Measurements from ENCODE around the gene ROBO2. TPM values are rescaled to one million over a fixed set of nuclear protein-coding genes. Genes with fewer than 3 reads are reported as not detected.

Gene ROBO2
- total RNA-seq, 1 experiment from 2014 or later = 0.16 TPM

- Histone ChIP-seq H3K4me3 (ENCODE audit: low read depth, low read length) (no peak overlapping the region), H3K9me3 (no peaks in the 10 kb centered on the region), H3K36me3 (ENCODE audit: control insufficient read depth, insufficient read depth, low read length) (no peaks in the 10 kb centered on the region), H3K27me3 (replicated peaks; ENCODE audit: control insufficient read depth, insufficient read depth, low read length) (no peaks in the 10 kb centered on the region), H3K4me1 (no peaks in the 10 kb centered on the region)
- BruUV-seq (replicated peaks) = no TSS peak
- H3K4me1 Mint-ChIP-seq (ENCODE audit: low read depth, unreplicated experiment) = no peaks in the 10 kb centered on the region
- DNase-seq = no peak
- CTCF ChIA-PET = no interaction called here
- H3K27ac Mint-ChIP-seq (ENCODE audit: unreplicated experiment) = no peak overlapping the region
- no peak for TF ChIP-seq CTCF (IDR thresholded peaks at IDR 0.05; ENCODE audit: insufficient read depth in 1 of 2, low read depth in 1 of 2, low read length in 1 of 2, severe bottlenecking in 1 of 2, unreplicated experiment in 1 of 2)
- POLR2A ChIA-PET = no interaction called here
- no peak overlapping the region for H3K4me3 Mint-ChIP-seq (ENCODE audit: unreplicated experiment)
- H3K36me3 Mint-ChIP-seq (ENCODE audit: insufficient read depth, unreplicated experiment) = no peaks in the 10 kb centered on the region
- H3K9me3 Mint-ChIP-seq (ENCODE audit: unreplicated experiment) = no peaks in the 10 kb centered on the region
- intact Hi-C loops (cut with micrococcal nuclease; ENCODE audit: unreplicated experiment) = no loop called here
- H3K27me3 Mint-ChIP-seq (ENCODE audit: insufficient read depth, unreplicated experiment) = no peaks in the 10 kb centered on the region
These were observed 653.2 kb downstream of the ROBO2 start for GRCh38 chr3:77693147-77693546.

GRCh38 chr3:77699125-77699691, 659.3 kb downstream of the ROBO2 start:
- Mint-ChIP-seq H3K27me3 (ENCODE audit: insufficient read depth, unreplicated experiment) (no peaks in the 10 kb centered on the region), H3K4me3 (ENCODE audit: unreplicated experiment) (no peak overlapping the region), H3K9me3 (ENCODE audit: unreplicated experiment) (no peaks in the 10 kb centered on the region), H3K27ac (ENCODE audit: unreplicated experiment) (no peak overlapping the region), H3K36me3 (ENCODE audit: insufficient read depth, unreplicated experiment) (no peaks in the 10 kb centered on the region), H3K4me1 (ENCODE audit: low read depth, unreplicated experiment) (no peaks in the 10 kb centered on the region)
- no peaks in the 10 kb centered on the region for H3K4me1 ChIP-seq
- no peak overlapping the region for H3K4me3 ChIP-seq (ENCODE audit: low read depth, low read length)
- BruUV-seq (replicated peaks) = no TSS peak
- intact Hi-C loops (cut with micrococcal nuclease; ENCODE audit: unreplicated experiment) = no loop called here
- no peak for DNase-seq
- ChIA-PET CTCF (no interaction called here), POLR2A (no interaction called here)
- TF ChIP-seq CTCF (IDR thresholded peaks at IDR 0.05; ENCODE audit: insufficient read depth in 1 of 2, low read depth in 1 of 2, low read length in 1 of 2, severe bottlenecking in 1 of 2, unreplicated experiment in 1 of 2) = no peak
- no peaks in the 10 kb centered on the region for H3K9me3 ChIP-seq
- H3K27me3 ChIP-seq (replicated peaks; ENCODE audit: control insufficient read depth, insufficient read depth, low read length) = no peaks in the 10 kb centered on the region
- no peaks in the 10 kb centered on the region for H3K36me3 ChIP-seq (ENCODE audit: control insufficient read depth, insufficient read depth, low read length)

All from Caco-2 (cell line).